Neuron (in vitro differentiated cells): Measurements from ENCODE around the gene JMJD8.

Experiments
- H2AFZ ChIP-seq: one replicate; pipeline ENCODE4 v1.6.1; 2013; ENCODE audit warnings: low read depth, mild to moderate bottlenecking, inconsistent platforms, low read length, moderate library complexity
- H3K27me3 ChIP-seq: one replicate; pipeline ENCODE4 v1.6.1; 2013; ENCODE audit warnings: low read length; ENCODE audit not compliant: insufficient read depth
- H3K36me3 ChIP-seq: one replicate; pipeline ENCODE4 v1.6.1; 2013; ENCODE audit warnings: low read length; ENCODE audit not compliant: insufficient read depth
- H3K4me1 ChIP-seq: one replicate; pipeline ENCODE4 v1.6.1; 2013; ENCODE audit warnings: low read length; ENCODE audit not compliant: insufficient read depth
- H3K4me3 ChIP-seq: 2 replicates; pipeline ENCODE4 v1.5.1; 2013; ENCODE audit warnings: mild to moderate bottlenecking, low read length, moderate library complexity
- H3K9me3 ChIP-seq: one replicate; pipeline ENCODE4 v1.6.1; 2013; ENCODE audit warnings: low read length

Gene JMJD8

GRCh38 chr16:684071-684794 lies at the start of gene JMJD8:
TSS of gene JMJD8 (minus strand) at chr16:684334. CDS start at chr16:684319, 15 bp downstream.
- Histone ChIP-seq H3K9me3 (no peaks in the 10 kb centered on the region), H3K4me1 (peaks cover 17% of the 10 kb centered on the region), H3K4me3 (peak within 1 kb of the TSS; percentile 40), H3K27me3 (no peaks in the 10 kb centered on the region), H3K36me3 (peaks cover 55% of the 10 kb centered on the region), H2AFZ (no peak within 1 kb of the TSS)

GRCh38 chr16:733382-734207 lies 49.5 kb upstream of the JMJD8 start:
- no peak overlapping the region for H2AFZ ChIP-seq
- H3K36me3 ChIP-seq: peaks cover 51% of the 10 kb centered on the region
- H3K4me3 ChIP-seq: no peak overlapping the region
- H3K4me1 ChIP-seq: peaks cover 1% of the 10 kb centered on the region
- H3K27me3 ChIP-seq: no peaks in the 10 kb centered on the region
- no peaks in the 10 kb centered on the region for H3K9me3 ChIP-seq

GRCh38 chr16:732936-733335 lies 48.8 kb upstream of the JMJD8 start:
- Histone ChIP-seq H3K27me3 (no peaks in the 10 kb centered on the region), H3K9me3 (no peaks in the 10 kb centered on the region), H2AFZ (no peak overlapping the region), H3K4me3 (no peak overlapping the region), H3K4me1 (peaks cover 4% of the 10 kb centered on the region), H3K36me3 (peaks cover 49% of the 10 kb centered on the region)

GRCh38 chr16:732332-732731 lies 48.2 kb upstream of the JMJD8 start:
- Histone ChIP-seq H2AFZ (no peak overlapping the region), H3K9me3 (no peaks in the 10 kb centered on the region), H3K4me1 (peaks cover 9% of the 10 kb centered on the region), H3K27me3 (no peaks in the 10 kb centered on the region), H3K36me3 (peaks cover 44% of the 10 kb centered on the region), H3K4me3 (no peak overlapping the region)

GRCh38 chr16:730666-731509 lies 46.8 kb upstream of the JMJD8 start:
- no peaks in the 10 kb centered on the region for H3K27me3 ChIP-seq
- H2AFZ ChIP-seq: no peak overlapping the region
- H3K4me3 ChIP-seq: no peak overlapping the region
- H3K9me3 ChIP-seq: no peaks in the 10 kb centered on the region
- H3K4me1 ChIP-seq: peaks cover 11% of the 10 kb centered on the region
- peaks cover 33% of the 10 kb centered on the region for H3K36me3 ChIP-seq

- H3K4me1 ChIP-seq: peaks cover 11% of the 10 kb centered on the region
- H3K27me3 ChIP-seq: no peaks in the 10 kb centered on the region
- no peaks in the 10 kb centered on the region for H3K9me3 ChIP-seq
- H3K4me3 ChIP-seq: no peak overlapping the region
- H3K36me3 ChIP-seq: peaks cover 25% of the 10 kb centered on the region
- no peak overlapping the region for H2AFZ ChIP-seq
Measured at GRCh38 chr16:729768-730665, 45.9 kb upstream of the JMJD8 start.

GRCh38 chr16:728890-729744 lies 45.0 kb upstream of the JMJD8 start:
- Histone ChIP-seq H3K4me3 (no peak overlapping the region), H3K4me1 (peaks cover 11% of the 10 kb centered on the region), H3K9me3 (no peaks in the 10 kb centered on the region), H3K27me3 (no peaks in the 10 kb centered on the region), H2AFZ (no peak overlapping the region), H3K36me3 (peaks cover 16% of the 10 kb centered on the region)

- H3K4me3 ChIP-seq: peak overlapping the region; percentile 41
- no peaks in the 10 kb centered on the region for H3K9me3 ChIP-seq
- H3K36me3 ChIP-seq: peaks cover 8% of the 10 kb centered on the region
- no peaks in the 10 kb centered on the region for H3K27me3 ChIP-seq
- peaks cover 11% of the 10 kb centered on the region for H3K4me1 ChIP-seq
- no peak overlapping the region for H2AFZ ChIP-seq
Measured at GRCh38 chr16:728131-728889, 44.2 kb upstream of the JMJD8 start.

GRCh38 chr16:727291-727977 lies 43.3 kb upstream of the JMJD8 start:
- peaks cover 2% of the 10 kb centered on the region for H3K36me3 ChIP-seq
- H3K27me3 ChIP-seq: no peaks in the 10 kb centered on the region
- peak overlapping the region; percentile 41 for H3K4me3 ChIP-seq
- peaks cover 11% of the 10 kb centered on the region for H3K4me1 ChIP-seq
- no peaks in the 10 kb centered on the region for H3K9me3 ChIP-seq
- no peak overlapping the region for H2AFZ ChIP-seq

GRCh38 chr16:726438-727290 lies 42.5 kb upstream of the JMJD8 start, which contains the start of the genes CCDC78 and HAGHL:
TSS of gene CCDC78 (minus strand) at chr16:726443. CDS start at chr16:726367, 76 bp downstream.
TSS of gene HAGHL (plus strand) at chr16:727106. CDS start at chr16:727510, 404 bp downstream.
- H2AFZ ChIP-seq: no peak within 1 kb of the TSS
- H3K4me3 ChIP-seq: peak within 1 kb of the TSS; percentile 41
- H3K9me3 ChIP-seq: no peaks in the 10 kb centered on the region
- no peaks in the 10 kb centered on the region for H3K27me3 ChIP-seq
- peaks cover 17% of the 10 kb centered on the region for H3K4me1 ChIP-seq
- peaks cover 2% of the 10 kb centered on the region for H3K36me3 ChIP-seq
